Glomerular visceral epithelial cell (primary cell): Measurements from ENCODE around the gene CUTC.
"Not testable (repeated sequence)": the region's sequence is repeated elsewhere in the genome, so short reads cannot be mapped to it uniquely, and the experiment has no call there.

Experiments used
- DNase-seq: peaks from one replicate; pipeline ENCODE4 v3.0.0-alpha.2; 2016; ENCODE audit errors: extremely low spot score

Gene CUTC, protein sequence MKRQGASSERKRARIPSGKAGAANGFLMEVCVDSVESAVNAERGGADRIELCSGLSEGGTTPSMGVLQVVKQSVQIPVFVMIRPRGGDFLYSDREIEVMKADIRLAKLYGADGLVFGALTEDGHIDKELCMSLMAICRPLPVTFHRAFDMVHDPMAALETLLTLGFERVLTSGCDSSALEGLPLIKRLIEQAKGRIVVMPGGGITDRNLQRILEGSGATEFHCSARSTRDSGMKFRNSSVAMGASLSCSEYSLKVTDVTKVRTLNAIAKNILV

DNA sequence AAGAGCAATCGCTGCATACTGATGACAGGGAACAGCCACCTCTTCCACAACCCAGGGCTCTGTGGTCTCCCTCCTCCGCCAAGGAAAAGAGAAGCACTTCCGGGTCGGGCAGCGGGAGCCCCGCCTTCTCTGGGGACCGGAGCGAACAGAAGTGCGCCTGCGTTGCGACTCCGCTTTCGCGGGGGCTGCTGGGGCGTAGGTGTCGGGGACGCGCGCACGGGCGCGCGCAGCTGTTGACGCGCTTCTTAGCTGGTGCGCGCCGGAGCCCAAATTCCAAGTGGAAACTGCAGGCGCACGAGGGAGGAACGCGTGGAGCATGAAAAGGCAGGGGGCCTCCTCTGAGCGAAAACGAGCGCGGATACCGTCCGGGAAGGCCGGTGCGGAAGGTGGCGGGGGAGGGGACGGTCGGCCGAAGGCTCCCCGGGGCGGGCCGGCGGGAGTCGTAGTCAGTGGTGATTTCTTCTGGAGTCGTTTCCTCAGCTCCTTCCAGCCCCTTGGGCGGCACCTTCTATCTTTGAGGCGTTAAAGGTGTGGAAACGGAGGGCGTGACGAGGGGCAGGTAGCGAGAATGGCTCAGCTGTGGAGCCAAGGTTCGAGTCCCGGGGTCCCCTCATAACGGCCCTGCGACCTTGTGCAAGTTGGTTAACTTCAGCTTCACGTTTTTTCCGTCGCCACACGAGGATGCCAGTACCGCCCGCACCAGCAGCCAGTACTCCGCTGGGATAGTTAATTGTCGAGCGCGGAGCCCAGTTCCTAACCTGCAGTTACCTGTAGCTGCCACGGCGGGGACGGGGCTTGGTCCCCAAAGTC is at the start of gene CUTC, which contains the start of gene COX15:
Gene CUTC (plus strand): TSS at position 202 of the 810 bp plus-strand sequence. CDS start 115 bp downstream, at position 317.
Gene COX15 (minus strand): TSS at position 95 of the 810 bp plus-strand sequence. CDS start 78 bp downstream, at position 17.
- peak; percentile 97 for DNase-seq

DNA sequence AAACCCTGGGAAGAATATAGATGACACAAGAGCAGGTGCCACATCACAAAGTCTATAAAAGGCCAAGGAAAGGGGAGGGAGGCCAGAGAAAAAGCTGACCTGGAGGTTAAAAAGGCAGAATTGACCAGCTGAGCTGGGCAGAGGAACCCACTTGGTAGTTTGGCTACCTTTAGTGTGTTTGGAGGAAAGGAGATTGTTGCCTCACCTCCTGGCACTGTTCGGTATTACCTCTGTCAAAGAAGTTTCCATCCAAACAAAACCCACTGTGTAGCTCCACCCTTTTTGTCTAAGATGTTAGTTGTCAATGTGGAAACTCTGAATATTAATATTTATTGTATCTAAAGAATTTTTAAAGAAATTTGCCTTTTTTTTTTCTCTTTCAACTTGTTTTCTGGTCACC is 49.3 kb upstream of the CUTC start:
- DNase-seq, result peak; percentile 33

DNA sequence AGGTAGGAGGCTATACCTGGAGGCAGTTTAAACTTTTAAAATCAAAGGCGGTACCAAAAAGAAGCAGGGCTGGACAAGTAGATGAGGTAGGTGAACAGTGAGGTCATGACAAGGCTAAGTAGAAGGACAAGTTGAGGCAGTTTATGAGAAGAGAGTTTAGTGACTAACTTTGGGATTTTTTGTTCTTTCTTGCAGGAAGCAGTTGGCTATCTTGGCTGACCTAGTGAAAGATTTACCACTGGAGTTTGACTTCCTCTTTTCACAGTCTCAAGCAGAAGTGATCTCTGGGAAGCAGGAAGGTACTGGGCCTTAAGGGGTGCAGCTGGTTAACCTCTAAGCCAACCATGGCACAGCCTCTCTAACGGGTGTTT is 46.5 kb upstream of the CUTC start:
- peak; percentile 22 for DNase-seq

DNA sequence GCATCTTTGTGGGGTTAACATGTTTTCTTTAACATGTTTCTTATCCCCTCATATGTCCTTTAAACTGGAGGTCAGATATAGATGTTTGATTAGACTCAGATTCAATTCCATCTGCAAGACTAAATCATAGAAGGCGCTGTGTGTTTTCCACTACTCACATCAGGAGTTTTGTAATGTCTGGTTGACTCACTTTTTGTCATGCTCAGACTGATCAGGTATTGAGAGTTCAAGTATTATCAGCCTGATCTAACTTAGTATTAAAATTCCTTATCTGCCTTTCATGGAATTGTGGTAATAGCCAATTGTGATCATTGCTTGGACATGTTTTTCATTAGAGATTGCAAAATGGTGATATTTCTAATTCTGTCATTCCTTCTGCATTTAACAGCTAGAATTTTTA is 42.6 kb upstream of the CUTC start:
- no peak for DNase-seq

- peak; percentile 24 for DNase-seq
Measured at GRCh38 chr10:99693933-99694583, 38.0 kb upstream of the CUTC start.

GRCh38 chr10:99695761-99696160 is 36.3 kb upstream of the CUTC start:
- no peak for DNase-seq

GRCh38 chr10:99698504-99699080 is 33.4 kb upstream of the CUTC start:
- DNase-seq, result no peak

DNA sequence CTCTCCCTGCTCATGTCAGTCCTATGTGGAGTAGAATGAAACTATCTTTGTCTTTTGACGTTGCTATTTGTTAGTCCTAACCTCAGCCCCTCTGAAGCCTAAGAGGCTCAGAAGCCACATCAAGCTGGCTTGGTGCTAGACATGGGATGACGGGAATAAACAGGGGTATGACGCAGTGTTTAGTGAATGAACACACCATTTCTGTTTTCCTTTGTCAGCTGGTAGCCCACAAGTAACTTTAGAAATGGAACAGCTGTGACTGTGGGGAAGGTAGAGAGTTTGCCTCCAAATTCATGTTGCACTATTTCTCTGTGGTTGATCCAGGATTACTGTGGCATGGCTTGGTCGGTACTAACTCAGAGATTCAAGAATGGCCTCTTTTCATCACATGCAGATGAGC is 31.4 kb upstream of the CUTC start:
- DNase-seq, result no peak

- DNase-seq, result no peak
Measured at GRCh38 chr10:99708428-99709012, 23.5 kb upstream of the CUTC start.

DNA sequence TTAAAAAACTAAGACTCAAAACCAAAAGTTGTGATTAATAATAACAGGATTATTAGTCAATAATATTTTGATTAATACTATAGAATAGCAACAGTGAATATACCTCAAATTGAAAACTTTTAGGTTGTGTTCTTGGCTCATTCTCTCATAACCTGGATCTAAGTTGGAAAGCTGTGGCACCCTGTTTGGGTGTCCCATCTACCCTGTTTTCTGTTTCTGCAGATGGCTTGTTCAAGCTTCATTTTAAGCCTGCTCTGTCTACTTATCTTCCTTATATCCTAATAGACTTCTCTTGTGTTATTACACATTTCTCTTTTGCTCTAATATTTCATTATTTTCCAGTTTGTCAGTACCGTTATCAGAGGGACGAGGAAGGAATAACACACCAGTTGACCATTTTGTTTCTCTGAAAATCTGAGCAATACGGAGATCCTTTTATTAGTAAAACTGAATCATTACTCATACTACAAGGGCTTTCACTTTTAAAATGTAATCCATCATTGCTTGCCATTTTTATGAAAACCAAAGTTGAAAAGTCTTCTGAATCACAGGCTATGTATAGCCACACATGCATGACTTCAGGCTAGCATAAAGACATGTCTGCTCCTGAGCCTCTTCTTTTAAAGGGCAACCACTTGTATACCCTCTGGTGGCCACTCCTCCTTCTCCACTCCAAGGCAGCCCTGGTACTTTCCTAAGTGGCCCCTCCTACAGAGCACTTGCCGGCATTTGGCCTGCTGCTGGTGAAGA is 22.4 kb upstream of the CUTC start:
- DNase-seq, result peak; percentile 27

DNA sequence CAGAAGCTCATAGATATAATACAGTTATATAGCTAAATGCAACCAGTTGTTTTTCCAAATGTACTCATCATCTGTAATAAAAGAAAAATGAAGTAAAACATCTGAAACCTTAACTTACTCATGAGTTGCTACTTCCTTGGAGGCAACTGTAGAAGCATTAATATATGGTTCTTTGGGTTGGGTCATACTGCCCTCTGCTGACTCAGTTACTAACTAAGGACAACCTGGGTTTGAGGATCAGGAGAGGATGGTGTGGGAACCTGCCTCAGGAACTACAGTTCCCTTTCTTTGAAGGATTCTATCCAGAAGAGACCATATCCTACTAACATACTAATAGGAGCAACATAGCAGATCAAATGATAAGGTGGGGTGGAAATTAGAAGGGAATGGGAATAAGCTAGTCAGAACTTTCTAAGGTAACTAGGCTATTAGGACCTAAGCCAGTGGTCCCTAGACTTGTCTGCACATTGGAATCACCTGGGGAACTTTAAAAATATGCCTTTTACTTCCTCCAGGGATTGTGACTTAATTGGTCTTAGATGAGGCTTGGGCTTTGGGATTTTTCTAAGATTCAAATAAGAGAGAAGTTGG is 20.8 kb upstream of the CUTC start:
- peak; percentile 65 for DNase-seq

DNA sequence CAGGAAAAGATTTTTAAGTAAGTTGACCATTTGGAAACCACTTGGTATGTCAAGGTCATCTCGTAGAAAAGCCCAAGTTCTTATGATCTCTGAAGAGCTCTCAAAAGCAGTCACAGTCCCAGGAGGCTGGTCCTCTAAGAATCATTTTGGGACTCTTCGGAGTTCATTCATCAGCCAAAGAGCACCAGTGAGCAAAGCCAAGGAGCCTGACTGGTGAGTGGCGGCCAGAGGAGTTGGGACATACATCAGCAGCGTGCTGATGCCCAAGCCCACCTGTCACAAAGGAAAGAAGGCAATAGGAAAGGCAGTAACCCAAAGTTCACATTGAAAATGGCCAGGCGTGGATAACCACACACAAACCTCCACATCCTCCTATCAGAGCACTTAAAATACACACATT is 17.6 kb upstream of the CUTC start:
- DNase-seq, result no peak

DNA sequence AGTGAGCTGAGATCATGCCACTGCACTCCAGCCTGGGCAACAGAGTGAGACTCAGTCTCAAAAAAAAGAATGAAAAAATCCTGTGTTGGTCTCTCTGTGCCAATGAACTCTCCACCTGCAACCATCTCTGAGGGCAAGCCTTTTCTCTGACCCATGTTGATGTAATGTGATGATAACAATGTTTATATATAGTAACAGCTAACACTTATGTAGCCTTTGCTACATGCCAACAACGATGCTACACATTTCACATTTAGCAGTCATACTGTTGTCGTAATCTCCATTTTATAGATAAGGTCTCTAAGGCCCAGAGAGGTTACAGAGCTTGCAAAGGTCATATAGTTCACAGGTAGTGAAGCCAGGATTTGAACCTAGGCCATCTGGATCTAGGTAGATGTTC is 11.6 kb upstream of the CUTC start:
- no peak for DNase-seq

GRCh38 chr10:99730026-99730425 is 2.0 kb upstream of the CUTC start:
- DNase-seq, result peak; percentile 80

GRCh38 chr10:99731306-99732032 is 565 bp upstream of the CUTC start:
- no peak for DNase-seq

DNA sequence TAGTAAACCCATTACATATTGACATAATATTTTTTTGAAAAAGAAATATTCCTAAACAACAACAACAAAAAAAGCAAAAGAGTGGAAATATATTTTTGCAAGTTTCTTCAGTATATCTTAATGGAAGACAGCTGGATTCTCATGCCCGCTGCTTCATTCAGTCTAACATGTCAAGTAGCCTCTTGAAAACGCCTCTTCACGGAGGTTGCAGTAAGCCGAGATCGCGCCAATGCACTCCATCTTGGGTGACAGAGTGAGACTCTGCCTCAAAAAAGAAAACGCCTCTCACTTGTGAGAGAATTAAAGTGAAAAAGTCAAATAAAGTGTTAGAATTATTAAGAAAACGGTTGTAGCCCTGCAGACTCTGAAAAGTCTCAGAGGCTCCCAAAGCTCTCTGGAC is 1.3 kb downstream of the CUTC start:
- DNase-seq, result no peak

- not testable (repeated sequence) for DNase-seq
Measured at GRCh38 chr10:99734111-99734510, 2.1 kb downstream of the CUTC start.

DNA sequence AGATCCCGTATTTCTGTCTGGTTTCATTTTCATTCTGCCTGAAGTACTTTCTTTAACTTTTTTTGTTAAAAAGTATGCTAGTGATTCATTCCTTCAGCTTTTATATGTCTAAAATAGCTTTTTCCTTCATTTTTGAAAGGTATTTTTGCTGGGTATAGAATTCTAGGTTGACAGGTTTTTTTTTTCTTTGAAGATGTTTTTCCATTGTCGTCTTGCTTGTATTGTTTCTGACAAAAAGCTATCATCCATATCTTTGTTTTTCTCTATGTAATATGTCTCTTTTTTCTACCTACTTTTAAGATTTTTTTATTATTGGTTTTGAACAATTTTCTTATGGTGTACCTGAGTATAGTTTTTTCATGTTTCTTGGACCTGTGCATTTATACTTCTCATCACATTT is 8.2 kb downstream of the CUTC start:
- DNase-seq, result no peak

DNA sequence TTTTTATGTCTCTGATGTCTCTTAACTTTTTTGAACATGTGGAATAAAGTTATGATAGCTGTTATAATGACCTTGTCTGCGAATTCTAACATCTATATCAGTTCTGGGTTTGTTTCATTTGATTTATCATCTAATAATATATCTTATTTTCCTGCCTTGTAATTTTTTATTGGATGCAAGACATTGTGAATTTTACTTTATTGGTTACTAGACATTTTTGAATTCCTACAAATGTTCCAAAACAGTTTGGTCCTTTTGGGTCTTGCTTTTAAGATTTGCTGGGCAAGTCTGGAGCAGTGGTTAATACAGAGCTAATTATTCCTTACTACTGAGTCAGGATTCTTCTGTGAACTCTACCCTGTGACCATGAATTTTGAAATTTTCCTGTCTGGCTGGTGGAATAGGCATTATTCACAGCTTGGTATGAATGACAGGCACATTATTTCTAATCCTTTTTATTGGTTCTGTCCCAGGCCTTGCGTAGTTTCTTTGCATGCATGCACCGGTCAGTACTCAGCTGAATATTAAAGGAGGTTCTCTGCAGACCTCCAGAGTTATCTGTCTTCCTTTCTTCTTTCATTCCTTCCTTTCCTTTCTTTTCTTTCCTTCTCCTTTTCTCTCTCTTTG is 9.0 kb downstream of the CUTC start:
- no peak for DNase-seq

DNA sequence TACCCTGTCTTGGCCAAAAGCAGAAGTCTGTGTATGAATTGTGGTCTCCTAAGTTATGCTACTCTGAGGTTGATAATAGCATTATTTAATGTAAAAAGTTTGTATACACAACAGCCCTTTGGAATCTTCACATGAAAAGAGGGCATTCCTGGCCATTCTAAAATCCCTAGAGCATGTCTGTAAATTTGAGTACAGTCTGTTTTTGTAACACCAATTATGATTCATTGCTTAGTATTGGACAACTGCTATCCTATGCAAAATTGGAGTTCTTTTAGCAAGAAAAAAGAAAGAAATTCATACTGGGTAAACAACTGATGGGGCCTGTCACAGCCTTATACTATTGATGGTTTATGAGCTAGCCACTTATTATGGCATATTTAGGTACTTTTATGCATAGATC is 10.2 kb downstream of the CUTC start:
- no peak for DNase-seq
